ENCODE data around the gene UCMA. TPM values are rescaled to one million over a fixed set of nuclear protein-coding genes. Genes with fewer than 3 reads are reported as not detected.

UCMA gene
- total RNA-seq, 1 experiment from 2014 or later = not detected

- TF ChIP-seq, protein P1, sequence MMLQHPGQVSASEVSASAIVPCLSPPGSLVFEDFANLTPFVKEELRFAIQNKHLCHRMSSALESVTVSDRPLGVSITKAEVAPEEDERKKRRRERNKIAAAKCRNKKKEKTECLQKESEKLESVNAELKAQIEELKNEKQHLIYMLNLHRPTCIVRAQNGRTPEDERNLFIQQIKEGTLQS (IDR thresholded peaks at IDR 0.05) = no peak
- TF ChIP-seq, protein P2, sequence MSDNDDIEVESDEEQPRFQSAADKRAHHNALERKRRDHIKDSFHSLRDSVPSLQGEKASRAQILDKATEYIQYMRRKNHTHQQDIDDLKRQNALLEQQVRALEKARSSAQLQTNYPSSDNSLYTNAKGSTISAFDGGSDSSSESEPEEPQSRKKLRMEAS (IDR thresholded peaks at IDR 0.05) = no peak
- no peak for TF ChIP-seq JUND (IDR thresholded peaks at IDR 0.05)
- POLR2A ChIA-PET = no interaction called here
Measured at GRCh38 chr10:13223241-13223640, 10.9 kb downstream of the UCMA start.

GRCh38 chr10:13222566-13222965 is 11.6 kb downstream of the UCMA start:
- no peak overlapping the region for H3K27ac ChIP-seq (ENCODE audit: low read depth, low read length)
- no peaks in the 10 kb centered on the region for H3K9me3 ChIP-seq (ENCODE audit: control insufficient read depth in 1 of 2, insufficient read depth in 1 of 2, low read depth in 1 of 2, low read length in 2 of 2)
- no peak overlapping the region for H3K4me2 ChIP-seq (ENCODE audit: low read length)
- H3K27me3 ChIP-seq (ENCODE audit: insufficient read depth, low read length) = no peaks in the 10 kb centered on the region
- no peaks in the 10 kb centered on the region for H3K79me2 ChIP-seq (ENCODE audit: insufficient read depth, low read length)
- RAD21 ChIA-PET (ENCODE audit: low non-redundant PET in 1 of 2, low total read pairs in 2 of 2, uncharacterized antibody in 2 of 2, unreplicated experiment in 2 of 2) = no interaction called here
- DNase-seq (ENCODE audit: low read depth, low spot score) (no peak), ATAC-seq (no peak)
- no peak overlapping the region for H3K4me3 ChIP-seq (replicated peaks in 1 of 2; ENCODE audit: low read depth in 1 of 2, low read length in 2 of 2)
- BruUV-seq (replicated peaks) = no TSS peak
- H4K20me1 ChIP-seq (ENCODE audit: insufficient read depth) = no peaks in the 10 kb centered on the region
- no peak overlapping the region for H2AFZ ChIP-seq (ENCODE audit: low read depth, low read length, poor library complexity, severe bottlenecking)
- H3K4me1 ChIP-seq (ENCODE audit: control insufficient read depth in 1 of 2, insufficient read depth in 2 of 2, low read length in 2 of 2) = peaks cover 4 to 11% of the 10 kb centered on the region in 2 experiments; a peak in 3 of 4 replicates
- intact Hi-C loops (cut with micrococcal nuclease) = loop anchor here (5.0 kb wide), 1 partner anchor 80 kb away; the partner anchor contains the start of gene PHYH
- no peaks in the 10 kb centered on the region for H3K36me3 ChIP-seq (ENCODE audit: control insufficient read depth in 1 of 2, insufficient read depth in 2 of 2, low read length in 2 of 2)
- H3K9ac ChIP-seq (ENCODE audit: low read length) = no peak overlapping the region
- POLR2A ChIA-PET = no interaction called here
- CTCF ChIA-PET = no interaction called here
- TF ChIP-seq EGR1 (IDR thresholded peaks at IDR 0.05; ENCODE audit: low read depth) (no peak), REST (IDR thresholded peaks at IDR 0.05; ENCODE audit: low read depth) (no peak), POLR2AphosphoS5 (IDR thresholded peaks at IDR 0.05; ENCODE audit: low read depth, low read length) (no peak), CBX3 (IDR thresholded peaks at IDR 0.05; ENCODE audit: low read depth) (no peak), YY1 (IDR thresholded peaks at IDR 0.05; ENCODE audit: extremely low read depth, insufficient replicate concordance, low read depth, low read length) (no peak), POLR2A (IDR thresholded peaks at IDR 0.05; ENCODE audit: borderline replicate concordance, extremely low read depth, insufficient read depth, insufficient read length) (no peak), SRF (IDR thresholded peaks at IDR 0.05; ENCODE audit: low read depth) (no peak)
- TF ChIP-seq, protein P1 (IDR thresholded peaks at IDR 0.05) = no peak
- TF ChIP-seq, protein P3, sequence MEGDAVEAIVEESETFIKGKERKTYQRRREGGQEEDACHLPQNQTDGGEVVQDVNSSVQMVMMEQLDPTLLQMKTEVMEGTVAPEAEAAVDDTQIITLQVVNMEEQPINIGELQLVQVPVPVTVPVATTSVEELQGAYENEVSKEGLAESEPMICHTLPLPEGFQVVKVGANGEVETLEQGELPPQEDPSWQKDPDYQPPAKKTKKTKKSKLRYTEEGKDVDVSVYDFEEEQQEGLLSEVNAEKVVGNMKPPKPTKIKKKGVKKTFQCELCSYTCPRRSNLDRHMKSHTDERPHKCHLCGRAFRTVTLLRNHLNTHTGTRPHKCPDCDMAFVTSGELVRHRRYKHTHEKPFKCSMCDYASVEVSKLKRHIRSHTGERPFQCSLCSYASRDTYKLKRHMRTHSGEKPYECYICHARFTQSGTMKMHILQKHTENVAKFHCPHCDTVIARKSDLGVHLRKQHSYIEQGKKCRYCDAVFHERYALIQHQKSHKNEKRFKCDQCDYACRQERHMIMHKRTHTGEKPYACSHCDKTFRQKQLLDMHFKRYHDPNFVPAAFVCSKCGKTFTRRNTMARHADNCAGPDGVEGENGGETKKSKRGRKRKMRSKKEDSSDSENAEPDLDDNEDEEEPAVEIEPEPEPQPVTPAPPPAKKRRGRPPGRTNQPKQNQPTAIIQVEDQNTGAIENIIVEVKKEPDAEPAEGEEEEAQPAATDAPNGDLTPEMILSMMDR (IDR thresholded peaks at IDR 0.05 in 2 of 3, conservative IDR thresholded peaks at IDR 0.05 in 1 of 3; ENCODE audit: borderline replicate concordance in 1 of 3, insufficient read depth in 1 of 3, low read depth in 2 of 3, low read length in 2 of 3) = no peak
- H3K9me2 ChIP-seq (ENCODE audit: insufficient read depth) = no peaks in the 10 kb centered on the region

More at GRCh38 chr10:13223241-13223640, 10.9 kb downstream of the UCMA start:
- Histone ChIP-seq H2AFZ (ENCODE audit: low read depth, low read length, poor library complexity, severe bottlenecking) (no peak overlapping the region), H3K27me3 (ENCODE audit: insufficient read depth, low read length) (no peaks in the 10 kb centered on the region), H3K79me2 (ENCODE audit: insufficient read depth, low read length) (no peaks in the 10 kb centered on the region), H3K4me1 (ENCODE audit: control insufficient read depth in 1 of 2, insufficient read depth in 2 of 2, low read length in 2 of 2) (peaks cover 4 to 11% of the 10 kb centered on the region in 2 experiments; a peak in 3 of 4 replicates), H4K20me1 (ENCODE audit: insufficient read depth) (no peaks in the 10 kb centered on the region), H3K9me3 (ENCODE audit: control insufficient read depth in 1 of 2, insufficient read depth in 1 of 2, low read depth in 1 of 2, low read length in 2 of 2) (no peaks in the 10 kb centered on the region), H3K36me3 (ENCODE audit: control insufficient read depth in 1 of 2, insufficient read depth in 2 of 2, low read length in 2 of 2) (no peaks in the 10 kb centered on the region), H3K4me3 (replicated peaks in 1 of 2; ENCODE audit: low read depth in 1 of 2, low read length in 2 of 2) (no peak overlapping the region), H3K27ac (ENCODE audit: low read depth, low read length) (no peak overlapping the region), H3K4me2 (ENCODE audit: low read length) (no peak overlapping the region), H3K9ac (ENCODE audit: low read length) (no peak overlapping the region), H3K9me2 (ENCODE audit: insufficient read depth) (no peaks in the 10 kb centered on the region)
- ATAC-seq (no peak), DNase-seq (ENCODE audit: low read depth, low spot score) (no peak)
- ChIA-PET CTCF (no interaction called here), RAD21 (ENCODE audit: low non-redundant PET in 1 of 2, low total read pairs in 2 of 2, uncharacterized antibody in 2 of 2, unreplicated experiment in 2 of 2) (no interaction called here)
- BruUV-seq (replicated peaks) = no TSS peak
- intact Hi-C loops (cut with micrococcal nuclease) = loop anchor here (5.0 kb wide), 1 partner anchor 79 kb away; the partner anchor contains the start of gene PHYH

Measured in HCT116 (cell line).